Measurements from ENCODE around the gene CFAP100. TPM values are rescaled to one million over a fixed set of nuclear protein-coding genes. Genes with fewer than 3 reads are reported as not detected.

CFAP100 gene
- total and polyA plus RNA-seq, 10 donors, result not detected

DNA sequence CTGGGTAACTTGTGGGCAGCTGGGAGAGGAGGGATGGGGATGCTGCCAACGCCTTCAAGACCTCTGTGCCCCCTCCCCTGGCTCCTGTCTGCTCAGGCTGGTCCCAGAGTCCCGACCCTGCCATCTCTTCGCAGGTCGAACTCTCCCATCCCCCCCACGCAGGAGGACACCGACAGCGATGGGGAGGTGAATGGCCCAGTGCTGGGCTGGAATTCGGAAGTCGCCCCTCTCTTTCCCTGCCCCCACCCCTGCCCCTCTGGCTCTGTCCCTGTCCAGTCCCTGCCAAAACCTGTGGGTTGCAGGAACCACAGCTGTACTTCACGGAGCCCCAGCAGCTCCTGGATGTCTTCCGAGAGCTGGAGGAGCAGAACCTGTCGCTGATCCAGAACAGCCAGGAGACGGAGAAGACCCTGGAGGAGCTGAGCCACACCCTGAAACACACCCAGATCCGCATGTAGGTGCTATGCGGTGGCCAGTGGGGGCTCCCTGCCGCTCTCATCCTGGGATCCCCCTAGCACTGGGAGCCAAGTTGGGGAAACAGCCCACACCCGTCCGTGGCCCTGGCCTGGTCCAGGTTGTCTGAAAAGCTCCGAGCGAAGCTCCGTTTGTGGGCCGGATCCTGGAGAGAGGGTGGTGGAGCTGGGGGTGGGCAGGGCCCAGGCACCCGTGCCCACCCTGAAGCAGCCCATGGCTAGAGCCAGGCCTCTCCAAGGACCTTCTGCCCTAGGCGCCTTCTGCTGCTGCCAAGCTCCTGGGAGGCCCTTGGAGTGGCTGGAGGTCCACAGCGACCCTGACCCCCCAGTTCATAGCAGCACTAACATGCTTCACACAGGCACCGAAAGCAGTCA lies 28.7 kb downstream of the CFAP100 start:
- WGBS, 5 donors, result 83 to 90% (median 88%) methylated on average over 21 to 26 of the region's 26 CpGs
- Histone ChIP-seq H3K27me3 (replicated peaks in 1 of 7) (peaks cover 0 to 8% (median 0%) of the 10 kb centered on the region in 7 donors), H3K36me3 (peaks cover 0 to 15% (median 0%) of the 10 kb centered on the region in 6 donors), H3K9me3 (peaks cover 0 to 37% (median 33%) of the 10 kb centered on the region in 8 donors), H3K4me1 (no peaks in the 10 kb centered on the region), H3K4me3 (no peak overlapping the region), H3K27ac (no peak overlapping the region)
- intact Hi-C loops (cut with DNase I; ENCODE audit: low total_unique reads), result no loop called here
- TF ChIP-seq POLR2AphosphoS5 (IDR thresholded peaks at IDR 0.05), result no peak
- no peak for TF ChIP-seq POLR2A (IDR thresholded peaks at IDR 0.05)
- TF ChIP-seq, protein P1, sequence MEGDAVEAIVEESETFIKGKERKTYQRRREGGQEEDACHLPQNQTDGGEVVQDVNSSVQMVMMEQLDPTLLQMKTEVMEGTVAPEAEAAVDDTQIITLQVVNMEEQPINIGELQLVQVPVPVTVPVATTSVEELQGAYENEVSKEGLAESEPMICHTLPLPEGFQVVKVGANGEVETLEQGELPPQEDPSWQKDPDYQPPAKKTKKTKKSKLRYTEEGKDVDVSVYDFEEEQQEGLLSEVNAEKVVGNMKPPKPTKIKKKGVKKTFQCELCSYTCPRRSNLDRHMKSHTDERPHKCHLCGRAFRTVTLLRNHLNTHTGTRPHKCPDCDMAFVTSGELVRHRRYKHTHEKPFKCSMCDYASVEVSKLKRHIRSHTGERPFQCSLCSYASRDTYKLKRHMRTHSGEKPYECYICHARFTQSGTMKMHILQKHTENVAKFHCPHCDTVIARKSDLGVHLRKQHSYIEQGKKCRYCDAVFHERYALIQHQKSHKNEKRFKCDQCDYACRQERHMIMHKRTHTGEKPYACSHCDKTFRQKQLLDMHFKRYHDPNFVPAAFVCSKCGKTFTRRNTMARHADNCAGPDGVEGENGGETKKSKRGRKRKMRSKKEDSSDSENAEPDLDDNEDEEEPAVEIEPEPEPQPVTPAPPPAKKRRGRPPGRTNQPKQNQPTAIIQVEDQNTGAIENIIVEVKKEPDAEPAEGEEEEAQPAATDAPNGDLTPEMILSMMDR (IDR thresholded peaks at IDR 0.05 in 8 of 11, conservative IDR thresholded peaks at IDR 0.05 in 3 of 11), result no peak
- DNase-seq, result peak; percentile 68

DNA sequence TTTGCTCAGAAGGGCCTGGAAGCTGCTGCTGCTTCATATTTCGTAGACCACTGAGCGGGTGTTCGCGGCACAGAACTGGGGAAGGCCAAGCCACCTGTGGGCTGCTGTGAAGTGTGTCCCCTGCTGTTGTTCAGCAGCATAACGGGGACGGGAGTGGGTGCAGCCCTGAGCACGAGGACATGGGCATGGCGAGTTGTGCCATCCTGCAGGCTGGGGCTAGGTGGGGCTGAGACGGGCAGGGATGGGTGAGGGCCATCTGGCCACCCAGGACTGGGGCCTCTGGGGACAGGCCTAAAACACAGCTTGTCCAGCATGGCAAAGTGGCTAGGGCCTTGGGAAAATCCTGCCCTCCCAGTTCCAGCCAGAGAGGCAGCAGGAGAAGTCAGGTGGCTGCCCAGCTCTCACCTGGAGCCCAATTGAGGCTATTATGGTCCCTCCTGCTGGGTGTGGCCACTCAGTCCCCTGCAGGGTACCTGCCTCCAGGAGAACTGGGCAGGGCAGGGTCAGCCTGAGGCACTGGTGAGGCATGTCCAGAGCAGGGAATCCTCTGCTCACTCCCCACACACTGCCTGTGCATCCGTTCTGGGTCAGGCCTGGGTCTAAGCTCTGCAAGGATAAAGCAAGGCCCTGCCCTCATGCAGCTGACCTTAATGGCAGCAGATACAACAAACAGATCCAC lies 29.5 kb downstream of the CFAP100 start:
- H3K9me3 ChIP-seq, result peaks cover 0 to 42% (median 38%) of the 10 kb centered on the region in 8 donors
- H3K4me3 ChIP-seq, result no peak overlapping the region
- H3K36me3 ChIP-seq, result peaks cover 0 to 15% (median 0%) of the 10 kb centered on the region in 6 donors
- 92 to 94% (median 93%) methylated on average over 10 of the region's 10 CpGs for WGBS, 5 donors
- peak; percentile 55 for DNase-seq
- H3K4me1 ChIP-seq, result no peaks in the 10 kb centered on the region
- peaks cover 0 to 4% (median 0%) of the 10 kb centered on the region in 7 donors for H3K27me3 ChIP-seq (replicated peaks in 1 of 7)
- TF ChIP-seq POLR2AphosphoS5 (IDR thresholded peaks at IDR 0.05), result no peak
- TF ChIP-seq, protein P1 (IDR thresholded peaks at IDR 0.05 in 8 of 11, conservative IDR thresholded peaks at IDR 0.05 in 3 of 11), result no peak
- no peak for TF ChIP-seq POLR2A (IDR thresholded peaks at IDR 0.05)
- intact Hi-C loops (cut with DNase I; ENCODE audit: low total_unique reads), result no loop called here
- no peak overlapping the region for H3K27ac ChIP-seq

DNA sequence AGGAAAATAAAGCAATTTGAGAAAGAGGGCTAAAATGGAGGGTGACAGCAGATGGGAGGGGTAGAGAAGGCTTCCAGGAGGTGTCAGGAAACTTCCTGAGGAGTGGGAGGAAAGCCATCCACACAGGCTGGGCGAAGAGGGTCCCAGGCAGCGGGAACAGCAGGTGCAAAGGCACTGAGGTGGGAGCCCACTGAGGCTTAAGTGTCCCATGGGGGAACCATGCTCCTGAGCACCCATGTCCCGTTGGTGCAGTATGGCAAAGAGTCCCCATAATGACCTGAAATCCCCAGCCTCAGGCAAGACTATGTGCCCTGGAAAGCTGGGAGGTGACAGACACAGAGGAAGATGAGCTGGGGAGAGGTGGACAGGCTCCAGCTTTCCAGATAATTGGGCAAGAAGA lies 30.0 kb downstream of the CFAP100 start:
- WGBS, 5 donors, result 56 to 95% (median 70%) methylated on average over 3 of the region's 3 CpGs

DNA sequence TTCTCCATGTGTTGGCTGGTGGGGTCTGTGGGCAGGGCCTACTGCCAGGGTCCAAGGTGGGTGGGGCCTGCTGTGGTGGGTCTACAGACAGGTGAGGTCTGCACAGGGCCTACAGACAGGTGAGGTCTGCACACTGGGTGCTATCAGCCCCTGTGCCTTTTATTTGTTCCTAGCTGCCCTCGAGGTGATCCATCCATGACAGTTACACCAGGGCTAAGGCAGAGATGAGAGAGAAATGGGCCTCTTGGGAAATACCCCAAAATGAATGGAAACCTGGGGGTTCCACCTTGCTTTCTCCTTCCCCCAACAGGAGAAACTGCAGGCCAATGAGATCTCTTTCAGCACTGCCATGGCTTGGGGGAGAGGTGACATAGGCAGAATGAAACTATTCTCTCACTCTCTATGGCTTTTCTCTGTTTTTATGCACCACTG lies 36.4 kb downstream of the CFAP100 start:
- Histone ChIP-seq H3K4me3 (no peak overlapping the region), H3K4me1 (no peaks in the 10 kb centered on the region), H3K27me3 (replicated peaks in 1 of 7) (no peaks in the 10 kb centered on the region), H3K27ac (no peak overlapping the region), H3K36me3 (peaks cover 0 to 45% (median 19%) of the 10 kb centered on the region in 6 donors), H3K9me3 (peaks cover 0 to 34% (median 28%) of the 10 kb centered on the region in 8 donors)
- no peak for TF ChIP-seq POLR2AphosphoS5 (IDR thresholded peaks at IDR 0.05)
- 63 to 92% (median 81%) methylated on average over 1 of the region's 1 CpG for WGBS, 5 donors
- intact Hi-C loops (cut with DNase I; ENCODE audit: low total_unique reads), result no loop called here
- DNase-seq, result peak; percentile 38

More for the DNA sequence above, 30.0 kb downstream of the CFAP100 start:
- Histone ChIP-seq H3K27me3 (replicated peaks in 1 of 7) (peaks cover 0 to 3% (median 0%) of the 10 kb centered on the region in 7 donors), H3K36me3 (peaks cover 0 to 15% (median 0%) of the 10 kb centered on the region in 6 donors), H3K4me3 (no peak overlapping the region), H3K4me1 (no peaks in the 10 kb centered on the region), H3K9me3 (peaks cover 0 to 42% (median 39%) of the 10 kb centered on the region in 8 donors), H3K27ac (no peak overlapping the region)
- DNase-seq, result no peak
- intact Hi-C loops (cut with DNase I; ENCODE audit: low total_unique reads), result no loop called here
- TF ChIP-seq POLR2A (IDR thresholded peaks at IDR 0.05) (no peak), POLR2AphosphoS5 (IDR thresholded peaks at IDR 0.05) (no peak)
